Measurements from ENCODE around the gene CORO7. TPM values are rescaled to one million over a fixed set of nuclear protein-coding genes. Genes with fewer than 3 reads are reported as not detected.
A peak's percentile ranks its signal among the peaks of the same experiment; 100 is the strongest.

CORO7 gene
- total RNA-seq, 1 donor from 2014 or later: 30.9 TPM

DNA sequence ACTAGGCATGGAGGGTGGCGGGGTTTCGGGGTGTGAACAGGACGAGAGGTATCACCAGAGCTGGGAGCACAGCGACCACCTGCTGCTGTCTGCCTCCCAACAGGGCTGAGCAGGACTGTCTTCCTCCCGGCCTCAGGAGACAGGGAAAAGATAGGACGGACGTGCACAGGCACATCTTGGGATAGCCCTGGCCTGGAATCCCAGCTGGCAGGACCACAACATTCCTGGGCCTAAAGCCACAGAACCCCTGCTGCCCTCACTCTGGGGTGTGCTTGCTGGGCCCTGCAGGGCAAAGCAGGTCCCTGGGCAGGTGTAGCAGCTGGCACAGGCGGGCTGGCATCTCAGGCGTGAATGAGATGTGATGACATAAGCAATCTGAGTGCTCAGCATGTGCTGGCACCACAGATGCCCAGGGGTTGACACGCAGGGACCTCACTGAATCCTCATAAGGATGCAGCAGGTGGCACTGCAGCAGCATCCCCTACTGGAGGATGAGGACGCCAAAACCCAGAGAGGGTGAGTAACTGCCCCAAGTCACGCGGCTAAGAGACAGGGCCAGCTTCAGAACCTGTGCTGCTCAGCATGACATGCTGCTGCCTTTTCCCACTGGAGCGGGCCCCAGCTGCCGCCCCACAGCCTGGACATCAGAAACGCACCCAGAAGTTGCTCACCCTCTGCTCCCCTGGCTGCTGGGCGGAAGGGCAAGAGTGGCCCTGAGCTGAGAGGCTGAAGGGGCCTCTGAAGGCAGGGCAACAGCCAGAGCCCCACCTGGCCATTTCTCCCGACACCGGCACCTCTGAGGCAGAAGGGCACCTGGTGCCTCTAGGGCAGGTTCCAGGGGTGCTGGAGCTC is 7.1 kb downstream of the CORO7 start:
- intact Hi-C loops (cut with DNase I): no loop called here
- Histone ChIP-seq H3K9me3 (no peaks in the 10 kb centered on the region), H3K36me3 (peaks cover 0 to 34% of the 10 kb centered on the region in 2 donors), H3K27ac (no peak overlapping the region), H3K27me3 (no peaks in the 10 kb centered on the region), H3K4me1 (peaks cover 9% of the 10 kb centered on the region), H3K4me3 (no peak overlapping the region)
- DNase-seq (ENCODE audit: extremely low spot score in 2 of 2): peak in 1 of 2 donors; percentile 82
- TF ChIP-seq POLR2A (IDR thresholded peaks at IDR 0.05): no peak
- TF ChIP-seq POLR2AphosphoS5 (IDR thresholded peaks at IDR 0.05; ENCODE audit: insufficient read depth in 1 of 2, low read depth in 1 of 2): no peak
- TF ChIP-seq, protein P1, sequence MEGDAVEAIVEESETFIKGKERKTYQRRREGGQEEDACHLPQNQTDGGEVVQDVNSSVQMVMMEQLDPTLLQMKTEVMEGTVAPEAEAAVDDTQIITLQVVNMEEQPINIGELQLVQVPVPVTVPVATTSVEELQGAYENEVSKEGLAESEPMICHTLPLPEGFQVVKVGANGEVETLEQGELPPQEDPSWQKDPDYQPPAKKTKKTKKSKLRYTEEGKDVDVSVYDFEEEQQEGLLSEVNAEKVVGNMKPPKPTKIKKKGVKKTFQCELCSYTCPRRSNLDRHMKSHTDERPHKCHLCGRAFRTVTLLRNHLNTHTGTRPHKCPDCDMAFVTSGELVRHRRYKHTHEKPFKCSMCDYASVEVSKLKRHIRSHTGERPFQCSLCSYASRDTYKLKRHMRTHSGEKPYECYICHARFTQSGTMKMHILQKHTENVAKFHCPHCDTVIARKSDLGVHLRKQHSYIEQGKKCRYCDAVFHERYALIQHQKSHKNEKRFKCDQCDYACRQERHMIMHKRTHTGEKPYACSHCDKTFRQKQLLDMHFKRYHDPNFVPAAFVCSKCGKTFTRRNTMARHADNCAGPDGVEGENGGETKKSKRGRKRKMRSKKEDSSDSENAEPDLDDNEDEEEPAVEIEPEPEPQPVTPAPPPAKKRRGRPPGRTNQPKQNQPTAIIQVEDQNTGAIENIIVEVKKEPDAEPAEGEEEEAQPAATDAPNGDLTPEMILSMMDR (IDR thresholded peaks at IDR 0.05): no peak

DNA sequence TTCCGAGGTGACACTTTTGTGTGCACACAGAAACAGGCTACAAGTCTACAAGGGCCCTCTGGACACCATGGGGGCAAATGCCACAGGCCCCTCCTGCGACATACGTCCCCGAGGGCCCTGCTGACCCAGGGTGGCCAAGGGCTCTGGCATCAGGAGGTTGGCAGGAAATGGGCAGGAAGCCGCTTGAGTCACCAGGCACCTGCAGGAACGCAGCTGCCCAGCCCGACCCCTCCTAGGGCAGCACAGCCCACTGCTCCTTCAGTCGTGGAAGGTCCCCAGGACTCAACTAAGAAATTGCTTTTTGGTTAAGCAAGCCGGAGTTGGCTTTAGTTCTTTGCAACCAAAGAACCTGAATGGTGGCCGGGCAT is 8.1 kb downstream of the CORO7 start:
- Histone ChIP-seq H3K36me3 (peaks cover 0 to 34% of the 10 kb centered on the region in 2 donors), H3K27ac (no peak overlapping the region), H3K9me3 (no peaks in the 10 kb centered on the region), H3K27me3 (no peaks in the 10 kb centered on the region), H3K4me1 (peaks cover 9% of the 10 kb centered on the region), H3K4me3 (no peak overlapping the region)
- DNase-seq (ENCODE audit: extremely low spot score in 2 of 2): no peak
- TF ChIP-seq POLR2A (IDR thresholded peaks at IDR 0.05) (no peak), POLR2AphosphoS5 (IDR thresholded peaks at IDR 0.05; ENCODE audit: insufficient read depth in 1 of 2, low read depth in 1 of 2) (no peak)
- TF ChIP-seq, protein P1 (IDR thresholded peaks at IDR 0.05): no peak
- intact Hi-C loops (cut with DNase I): no loop called here

DNA sequence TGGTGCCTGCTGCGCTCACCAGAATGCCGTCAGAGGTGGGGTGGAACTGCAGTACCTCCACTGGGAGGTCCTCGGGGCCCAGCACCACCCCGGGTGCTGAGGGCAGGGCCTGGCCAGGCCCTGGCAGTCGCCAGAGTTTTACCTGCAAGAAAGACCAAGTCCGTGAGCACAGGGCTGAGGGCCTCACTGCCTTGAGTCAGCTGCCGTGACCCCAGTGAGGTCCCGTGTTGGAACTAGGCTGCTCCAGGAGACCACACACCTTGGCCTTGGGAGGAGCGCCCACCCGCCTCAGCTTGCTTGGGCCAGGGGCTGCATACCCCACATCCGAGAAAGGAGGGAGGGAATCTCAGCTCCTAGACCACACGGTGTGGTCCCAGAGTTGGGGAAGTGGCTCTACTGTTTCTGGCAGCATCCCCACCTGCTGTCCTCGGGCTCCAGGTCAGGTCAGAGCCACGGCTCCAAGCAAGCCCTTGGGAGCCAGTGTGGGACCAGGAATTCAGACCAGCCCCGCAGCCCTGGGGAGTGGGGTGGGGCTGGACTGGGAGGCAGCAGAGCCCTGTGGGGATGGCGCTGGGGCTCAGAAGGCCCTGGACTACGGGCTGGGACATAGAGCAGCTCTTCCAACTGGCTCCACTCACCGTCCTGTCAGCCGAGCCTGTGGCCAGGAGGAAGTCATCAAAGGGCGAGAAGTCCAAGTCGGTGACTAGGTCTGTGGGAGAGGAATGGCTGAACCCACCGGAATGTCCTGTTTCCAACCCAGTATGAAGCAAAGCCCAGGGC is 8.7 kb downstream of the CORO7 start:
- peaks cover 9% of the 10 kb centered on the region for H3K4me1 ChIP-seq
- intact Hi-C loops (cut with DNase I): no loop called here
- DNase-seq (ENCODE audit: extremely low spot score in 2 of 2): peak in 1 of 2 donors; percentile 87

DNA sequence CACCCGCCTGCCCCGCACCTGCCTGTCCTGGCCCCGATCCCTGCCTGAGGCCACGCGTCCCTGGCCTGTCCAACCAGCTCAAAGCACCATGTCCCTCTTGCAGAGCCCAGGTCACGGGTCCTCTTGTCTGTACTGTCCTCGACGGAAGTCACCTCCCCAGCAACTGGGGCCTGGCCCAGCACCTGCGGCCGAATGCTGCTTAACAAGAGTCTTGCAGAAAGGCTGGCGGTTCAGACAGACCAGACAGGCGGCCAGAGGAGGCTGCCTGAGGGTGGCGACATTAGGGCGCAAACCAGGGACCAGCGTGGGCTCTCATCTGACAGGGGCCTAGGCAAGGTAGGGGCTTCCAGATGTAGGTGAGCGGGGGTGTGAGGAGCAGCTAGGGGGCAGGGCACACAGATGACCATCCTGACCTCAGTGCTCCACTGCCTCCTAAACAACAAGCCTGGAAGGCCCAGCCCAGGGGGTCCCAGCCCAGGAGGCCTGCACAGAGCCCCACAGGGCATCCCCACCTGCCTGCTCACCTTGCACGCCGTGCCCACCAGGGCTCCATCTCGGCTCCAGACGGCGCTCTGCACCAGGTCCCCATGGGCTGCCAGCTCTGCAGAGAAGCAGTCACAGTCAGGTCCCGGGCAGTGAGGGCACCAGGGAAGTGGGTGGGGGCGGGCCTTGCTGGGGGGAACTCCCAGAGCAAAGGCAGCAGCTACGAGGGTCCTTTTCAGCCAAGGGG is 11.3 kb downstream of the CORO7 start:
- Histone ChIP-seq H3K27ac (no peak overlapping the region), H3K9me3 (no peaks in the 10 kb centered on the region), H3K36me3 (peaks cover 0 to 30% of the 10 kb centered on the region in 2 donors), H3K27me3 (no peaks in the 10 kb centered on the region), H3K4me3 (no peak overlapping the region), H3K4me1 (peaks cover 8% of the 10 kb centered on the region)
- no peak for DNase-seq (ENCODE audit: extremely low spot score in 2 of 2)
- TF ChIP-seq, protein P1 (IDR thresholded peaks at IDR 0.05): no peak
- TF ChIP-seq POLR2A (IDR thresholded peaks at IDR 0.05) (no peak), POLR2AphosphoS5 (IDR thresholded peaks at IDR 0.05; ENCODE audit: insufficient read depth in 1 of 2, low read depth in 1 of 2) (no peak)
- intact Hi-C loops (cut with DNase I): loop anchor here (2.0 to 5.0 kb wide), 2 partner anchors 46 to 118 kb away; no protein-coding TSS in a partner anchor

More for the DNA sequence above, 8.7 kb downstream of the CORO7 start:
- Histone ChIP-seq H3K36me3 (peaks cover 0 to 39% of the 10 kb centered on the region in 2 donors), H3K4me3 (no peak overlapping the region), H3K27ac (no peak overlapping the region), H3K27me3 (no peaks in the 10 kb centered on the region), H3K9me3 (no peaks in the 10 kb centered on the region)
- TF ChIP-seq POLR2A (IDR thresholded peaks at IDR 0.05): no peak
- no peak for TF ChIP-seq POLR2AphosphoS5 (IDR thresholded peaks at IDR 0.05; ENCODE audit: insufficient read depth in 1 of 2, low read depth in 1 of 2)
- TF ChIP-seq, protein P1 (IDR thresholded peaks at IDR 0.05): no peak

All from vagina (tissue), 2 donors.